B cell (primary cell): ENCODE data around the gene KLK1. TPM values are rescaled to one million over a fixed set of nuclear protein-coding genes. Genes with fewer than 3 reads are reported as not detected.

Source experiments
- ATAC-seq: fragments of 200-7000 bp; cut with Tn5 transposase; one replicate; pipeline ENCODE4 v1.10.0; 2021; ENCODE audit warnings: low read depth, mild to moderate bottlenecking, moderate number of reproducible peaks, moderate library complexity
- CTCF ChIA-PET: fragments of 350-600 bp; sonication (Branson Sonifier 250); formaldehyde crosslinking; loops from one replicate; lab custom pipeline; 2021; ENCODE audit warnings: antibody characterized with exemption, inconsistent platforms; lab: Charles Lee
- POLR2A ChIA-PET: fragments of 350-600 bp; sonication (Branson Sonifier 250); formaldehyde crosslinking; loops from one replicate; lab custom pipeline; 2021; ENCODE audit warnings: antibody characterized with exemption; lab: Charles Lee
- DNase-seq: peaks from one replicate; pipeline ENCODE4 v3.0.0; 2013
- H2AFZ ChIP-seq: 2 replicates; pipeline ENCODE4 v1.6.1; 2012; ENCODE audit warnings: mild to moderate bottlenecking, low read depth, low read length; ENCODE audit not compliant: insufficient read depth, poor library complexity, severe bottlenecking
- H3K27ac ChIP-seq, 2 donors: 1 replicate in 1 of 2; 2 replicates in 1 of 2; pipeline ENCODE4 v1.5.1; 2012 to 2013; ENCODE audit warnings: low read length in 2 of 2, mild to moderate bottlenecking in 2 of 2, moderate library complexity in 1 of 2
- H3K27me3 ChIP-seq, 4 experiments: fragments of 200-600 bp in 1 of 4; sonication (generic) in 1 of 4; replicated peaks in 1 of 4; 1 replicate in 2 of 4; 2 replicates in 2 of 4; pipeline versions ENCODE4 v1.6.1 to v1.7.0; 2013 to 2016; ENCODE audit warnings: low read length in 3 of 4, mild to moderate bottlenecking in 2 of 4, mixed read lengths in 1 of 4, moderate library complexity in 1 of 4; ENCODE audit not compliant: insufficient read depth in 4 of 4, control insufficient read depth in 3 of 4; ENCODE audit errors: control extremely low read depth in 1 of 4
- H3K36me3 ChIP-seq, 2 experiments: replicated peaks in 1 of 2; 1 replicate in 1 of 2; 2 replicates in 1 of 2; pipeline versions ENCODE4 v1.6.1 to v1.7.1; 2013; ENCODE audit warnings: low read length in 1 of 2; ENCODE audit not compliant: insufficient read depth in 2 of 2, control insufficient read depth in 1 of 2; ENCODE audit errors: control extremely low read depth in 1 of 2, extremely low read depth in 1 of 2
- H3K4me1 ChIP-seq, 2 donors: fragments of 200-600 bp in 1 of 2; sonication (generic) in 1 of 2; 1 replicate in 1 of 2; 2 replicates in 1 of 2; pipeline versions ENCODE4 v1.5.1 to v1.6.1; 2013 to 2017; ENCODE audit warnings: low read length in 2 of 2; ENCODE audit not compliant: control insufficient read depth in 2 of 2, insufficient read depth in 2 of 2
- H3K4me2 ChIP-seq: replicated peaks from 2 replicates; pipeline ENCODE3; 2012; ENCODE audit warnings: mild to moderate bottlenecking, low read depth, low read length; ENCODE audit not compliant: poor library complexity, severe bottlenecking
- H3K4me3 ChIP-seq, 5 experiments: fragments of 200-600 bp in 1 of 5; sonication (generic) in 1 of 5; 1 replicate in 3 of 5; 2 replicates in 2 of 5; pipeline versions ENCODE4 v1.5.1 to v1.7.0; 2011 to 2016; ENCODE audit warnings: low read length in 4 of 5, mild to moderate bottlenecking in 4 of 5, low read depth in 2 of 5, control low read depth in 1 of 5, moderate library complexity in 1 of 5; ENCODE audit not compliant: insufficient read depth in 1 of 5; ENCODE audit errors: control extremely low read depth in 1 of 5, extremely low read depth in 1 of 5
- H3K79me2 ChIP-seq: fragments of 200-600 bp; sonication (generic); one replicate; pipeline ENCODE4 v1.6.0; 2016; ENCODE audit warnings: low read length; ENCODE audit not compliant: control insufficient read depth, insufficient read depth
- H3K9ac ChIP-seq: fragments of 200-600 bp; sonication (generic); 2 replicates; pipeline ENCODE4 v1.6.1; 2017; ENCODE audit warnings: mild to moderate bottlenecking, low read length, moderate library complexity
- H3K9me3 ChIP-seq, 3 donors: one replicate each; pipeline versions ENCODE4 v1.6.1 to v1.7.1; 2013; ENCODE audit warnings: low read length in 2 of 3; ENCODE audit not compliant: control insufficient read depth in 2 of 3, insufficient read depth in 1 of 3; ENCODE audit errors: control extremely low read depth in 1 of 3
- H4K20me1 ChIP-seq: 2 replicates; pipeline ENCODE4 v1.6.0; 2012; ENCODE audit warnings: mild to moderate bottlenecking, low read length; ENCODE audit not compliant: insufficient read depth, control insufficient read depth, poor library complexity, severe bottlenecking
- H3K27ac Mint-ChIP-seq: one replicate; pipeline ENCODE4 v1.8.0; 2021; ENCODE audit warnings: mixed read lengths
- H3K27me3 Mint-ChIP-seq: one replicate; pipeline ENCODE4 v1.8.0; 2021; ENCODE audit warnings: mixed read lengths
- H3K4me1 Mint-ChIP-seq: one replicate; pipeline ENCODE4 v1.8.0; 2021; ENCODE audit warnings: mixed read lengths
- H3K4me3 Mint-ChIP-seq: one replicate; pipeline ENCODE4 v1.8.0; 2021; ENCODE audit warnings: mixed read lengths
- H3K9me3 Mint-ChIP-seq: one replicate; pipeline ENCODE4 v1.8.0; 2022; ENCODE audit warnings: mixed read lengths; ENCODE audit not compliant: insufficient read depth
- EZH2 ChIP-seq: IDR thresholded peaks from 2 replicates; pipeline ENCODE4 v1.6.1; 2012; ENCODE audit warnings: borderline replicate concordance, low read depth, mild to moderate bottlenecking, moderate library complexity, low read length; ENCODE audit not compliant: insufficient read depth, poor library complexity, severe bottlenecking
- WGBS: methylation state at CpG from one replicate; pipeline ENCODE4 v1.1.5; 2013; ENCODE audit warnings: missing lambda C conversion rate; ENCODE audit not compliant: insufficient coverage; 5-methylcytosine and 5-hydroxymethylcytosine counted together
- intact Hi-C: fragments of 100-400 bp; cut with micrococcal nuclease; formaldehyde crosslinking; loops from one replicate; pipeline ENCODE4 v1.10.0; 2022
- polyA plus RNA-seq: library from polyadenylated mRNA; depleted of rRNA; stranded (reverse); fragments of >200 nt; gene quantifications from 2 replicates; pipeline ENCODE4 v1.2.3, GENCODE V29; 2012
- total RNA-seq, 2 donors: library from RNA; stranded (reverse); fragments of 120-200 nt in 1 of 2; gene quantifications; 1 replicate in 1 of 2; 2 replicates in 1 of 2; pipeline versions ENCODE4 v1.2.3 to v1.2.4, GENCODE V29; 2013 to 2022
- TF ChIP-seq, protein P1 (sequence below): fragments of 200-600 bp; IDR thresholded peaks from one replicate; pipeline ENCODE4 v1.8.0; 2022; ENCODE audit warnings: antibody characterized with exemption, mild to moderate bottlenecking

KLK1 gene
- total and polyA plus RNA-seq, 2 donors (not counting 1 experiment from before 2014, with no cell fraction given), result 9.5 to 15.2 TPM

DNA sequence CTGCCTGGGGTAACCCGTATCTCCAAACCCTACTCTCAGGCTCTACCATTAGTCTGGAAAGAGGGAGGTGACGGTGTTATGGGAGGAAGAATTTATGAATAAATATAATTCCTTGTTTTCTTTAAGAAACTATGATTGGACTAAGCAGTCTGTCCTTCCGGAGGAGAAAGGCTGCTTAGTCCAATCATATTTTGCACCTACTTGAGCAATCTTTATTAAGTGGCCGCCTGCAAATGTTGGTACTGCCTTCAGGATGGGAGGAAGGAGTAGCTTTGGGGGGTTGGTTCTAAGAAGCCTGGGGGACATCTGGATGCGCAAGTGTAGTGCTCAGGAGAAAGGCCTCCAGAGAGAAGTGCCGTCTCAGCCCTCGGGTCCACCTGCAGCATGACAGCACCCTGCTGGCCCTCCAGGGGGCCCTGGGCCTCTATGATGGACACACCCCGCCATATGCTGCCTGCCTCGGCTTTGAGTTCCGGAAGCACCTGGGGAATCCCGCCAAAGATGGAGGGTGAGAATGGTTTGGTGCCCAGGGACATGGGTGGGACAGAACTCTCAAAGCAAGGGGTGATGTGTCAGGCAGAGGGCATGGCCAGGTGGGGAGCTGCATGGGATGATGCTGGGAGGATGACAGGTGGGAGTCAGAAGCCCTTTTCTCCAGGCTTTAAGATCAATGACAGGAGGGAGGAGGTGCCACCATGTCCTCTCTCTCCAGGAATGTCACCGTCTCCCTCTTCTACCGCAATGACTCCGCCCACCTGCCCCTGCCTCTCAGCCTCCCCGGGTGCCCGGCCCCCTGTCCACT lies 29.3 kb downstream of the KLK1 start:
- 27% methylated on average over 7 of the region's 16 CpGs for WGBS
- DNase-seq (peak; percentile 47), ATAC-seq (peak; percentile 58)
- peak overlapping the region; percentile 20 for H3K27ac Mint-ChIP-seq
- TF ChIP-seq, protein P1, sequence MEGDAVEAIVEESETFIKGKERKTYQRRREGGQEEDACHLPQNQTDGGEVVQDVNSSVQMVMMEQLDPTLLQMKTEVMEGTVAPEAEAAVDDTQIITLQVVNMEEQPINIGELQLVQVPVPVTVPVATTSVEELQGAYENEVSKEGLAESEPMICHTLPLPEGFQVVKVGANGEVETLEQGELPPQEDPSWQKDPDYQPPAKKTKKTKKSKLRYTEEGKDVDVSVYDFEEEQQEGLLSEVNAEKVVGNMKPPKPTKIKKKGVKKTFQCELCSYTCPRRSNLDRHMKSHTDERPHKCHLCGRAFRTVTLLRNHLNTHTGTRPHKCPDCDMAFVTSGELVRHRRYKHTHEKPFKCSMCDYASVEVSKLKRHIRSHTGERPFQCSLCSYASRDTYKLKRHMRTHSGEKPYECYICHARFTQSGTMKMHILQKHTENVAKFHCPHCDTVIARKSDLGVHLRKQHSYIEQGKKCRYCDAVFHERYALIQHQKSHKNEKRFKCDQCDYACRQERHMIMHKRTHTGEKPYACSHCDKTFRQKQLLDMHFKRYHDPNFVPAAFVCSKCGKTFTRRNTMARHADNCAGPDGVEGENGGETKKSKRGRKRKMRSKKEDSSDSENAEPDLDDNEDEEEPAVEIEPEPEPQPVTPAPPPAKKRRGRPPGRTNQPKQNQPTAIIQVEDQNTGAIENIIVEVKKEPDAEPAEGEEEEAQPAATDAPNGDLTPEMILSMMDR, result peak; percentile 19
- TF ChIP-seq EZH2, result no peak
- Histone ChIP-seq H3K27me3 (no peaks in the 10 kb centered on the region), H3K9ac (no peak overlapping the region), H3K4me2 (no peak overlapping the region), H3K9me3 (no peaks in the 10 kb centered on the region), H3K79me2 (peaks cover 13% of the 10 kb centered on the region), H3K4me1 (peaks cover 4 to 6% of the 10 kb centered on the region in 2 donors), H3K4me3 (no peak overlapping the region), H2AFZ (no peak overlapping the region), H3K27ac (no peak overlapping the region), H4K20me1 (peaks cover 7% of the 10 kb centered on the region), H3K36me3 (peaks cover 0 to 26% of the 10 kb centered on the region in 2 experiments)
- peaks cover 10% of the 10 kb centered on the region for H3K4me1 Mint-ChIP-seq
- CTCF ChIA-PET, result interaction anchor here (2.1 to 5.1 kb wide), 2 partner anchors 11 to 128 kb away, joined by 8 to 29 read pairs; no protein-coding TSS in a partner anchor
- H3K4me3 Mint-ChIP-seq, result no peak overlapping the region
- peaks cover 5% of the 10 kb centered on the region for H3K27me3 Mint-ChIP-seq
- intact Hi-C loops, result loop anchor here (2.0 kb wide), 1 partner anchor 129 kb away; no protein-coding TSS in a partner anchor
- POLR2A ChIA-PET, result interaction anchor here (1.1 kb wide), 1 partner anchor 11 kb away, joined by 3 read pairs; no protein-coding TSS in a partner anchor
- no peaks in the 10 kb centered on the region for H3K9me3 Mint-ChIP-seq

DNA sequence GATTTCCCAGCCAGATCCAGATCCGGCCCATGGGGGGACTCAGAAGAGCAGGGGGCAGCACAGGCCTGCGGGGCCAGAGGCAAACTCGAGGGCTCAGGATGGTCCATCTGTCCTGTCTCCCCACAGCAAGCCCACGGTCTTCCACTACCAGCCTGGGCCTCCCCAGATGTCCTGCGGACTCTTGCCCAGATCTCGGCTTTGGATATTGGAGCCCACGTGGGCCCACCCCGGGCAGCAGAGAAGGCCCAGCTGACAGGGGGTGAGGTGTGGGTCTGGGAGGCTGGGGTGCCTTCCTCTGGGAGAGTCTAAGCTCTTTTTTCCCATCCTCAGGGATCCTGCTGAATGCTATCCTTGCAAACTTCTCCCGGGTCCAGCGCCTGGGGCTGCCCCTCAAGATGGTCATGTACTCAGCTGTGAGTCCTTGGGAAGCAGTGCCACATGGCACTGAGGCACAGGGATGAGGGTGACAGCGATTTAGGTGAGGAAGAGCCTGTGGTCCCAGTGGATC lies 30.0 kb downstream of the KLK1 start:
- 79% methylated on average over 10 of the region's 11 CpGs for WGBS
- Histone ChIP-seq H3K9ac (no peak overlapping the region), H3K9me3 (no peaks in the 10 kb centered on the region), H4K20me1 (peaks cover 7% of the 10 kb centered on the region), H3K79me2 (peaks cover 6% of the 10 kb centered on the region), H3K27ac (no peak overlapping the region), H3K27me3 (no peaks in the 10 kb centered on the region), H3K4me2 (no peak overlapping the region), H3K4me1 (peaks cover 4 to 6% of the 10 kb centered on the region in 2 donors), H2AFZ (no peak overlapping the region), H3K36me3 (peaks cover 0 to 22% of the 10 kb centered on the region in 2 experiments), H3K4me3 (no peak overlapping the region)
- no peak for TF ChIP-seq EZH2
- TF ChIP-seq, protein P1, result no peak
- Mint-ChIP-seq H3K27ac (no peak overlapping the region), H3K4me1 (peaks cover 10% of the 10 kb centered on the region), H3K9me3 (no peaks in the 10 kb centered on the region), H3K4me3 (no peak overlapping the region), H3K27me3 (peaks cover 5% of the 10 kb centered on the region)
- POLR2A ChIA-PET, result interaction anchor here (1.1 kb wide), 1 partner anchor 11 kb away, joined by 3 read pairs; no protein-coding TSS in a partner anchor
- ATAC-seq (no peak), DNase-seq (no peak)
- intact Hi-C loops, result loop anchor here (2.0 kb wide), 1 partner anchor 129 kb away; no protein-coding TSS in a partner anchor
- CTCF ChIA-PET, result interaction anchor here (2.1 to 5.1 kb wide), 2 partner anchors 10 to 129 kb away, joined by 8 to 29 read pairs; no protein-coding TSS in a partner anchor
